H9 (cell line): ENCODE data around the gene DLST. TPM values are rescaled to one million over a fixed set of nuclear protein-coding genes. Genes with fewer than 3 reads are reported as not detected.

Experiments used
- DNase-seq: peaks from one replicate; pipeline ENCODE4 v3.0.0-alpha.2; 2017
- H2AFZ ChIP-seq: one replicate; pipeline ENCODE4 v1.6.1; 2013; ENCODE audit warnings: mild to moderate bottlenecking, low read length, control low read depth, moderate library complexity
- H2AK5ac ChIP-seq: 2 replicates; pipeline ENCODE4 v1.6.1; 2013; ENCODE audit warnings: low read length, control low read depth, mixed read lengths; ENCODE audit not compliant: insufficient read length
- H2BK120ac ChIP-seq: one replicate; pipeline ENCODE4 v1.6.1; 2013; ENCODE audit warnings: low read depth, mild to moderate bottlenecking, low read length, control low read depth, inconsistent platforms; ENCODE audit not compliant: poor library complexity, severe bottlenecking
- H2BK12ac ChIP-seq: 2 replicates; pipeline ENCODE4 v1.6.1; 2013; ENCODE audit warnings: low read length, control low read depth, mixed read lengths, low read depth; ENCODE audit not compliant: insufficient read length
- H2BK15ac ChIP-seq: 2 replicates; pipeline ENCODE4 v1.6.1; 2013; ENCODE audit warnings: low read depth, low read length, control low read depth
- H2BK20ac ChIP-seq: one replicate; pipeline ENCODE4 v1.6.1; 2013; ENCODE audit warnings: low read depth, mild to moderate bottlenecking, low read length, control low read depth, inconsistent platforms; ENCODE audit not compliant: poor library complexity, severe bottlenecking
- H2BK5ac ChIP-seq: 2 replicates; pipeline ENCODE4 v1.6.1; 2013; ENCODE audit warnings: low read length, control low read depth, mixed read lengths; ENCODE audit not compliant: insufficient read length
- H3K14ac ChIP-seq: 2 replicates; pipeline ENCODE4 v1.6.1; 2013; ENCODE audit warnings: low read length, control low read depth; ENCODE audit not compliant: insufficient read depth
- H3K18ac ChIP-seq: 2 replicates; pipeline ENCODE4 v1.6.1; 2013; ENCODE audit warnings: low read depth, mild to moderate bottlenecking, mixed read lengths, low read length, control low read depth; ENCODE audit not compliant: insufficient read length
- H3K23ac ChIP-seq: 2 replicates; pipeline ENCODE4 v1.6.1; 2013; ENCODE audit warnings: low read length, control low read depth, mixed read lengths, low read depth; ENCODE audit not compliant: insufficient read length
- H3K23me2 ChIP-seq: 2 replicates; pipeline ENCODE4 v1.6.1; 2013; ENCODE audit warnings: low read depth, mild to moderate bottlenecking, mixed read lengths, low read length, control low read depth; ENCODE audit not compliant: insufficient read length, poor library complexity, severe bottlenecking
- H3K27ac ChIP-seq: 2 replicates; pipeline ENCODE4 v1.5.1; 2013; ENCODE audit warnings: low read length, control low read depth, mixed read lengths, low read depth; ENCODE audit not compliant: insufficient read length
- H3K27me3 ChIP-seq: 2 replicates; pipeline ENCODE4 v1.6.1; 2013; ENCODE audit warnings: low read length, control low read depth, inconsistent platforms; ENCODE audit not compliant: insufficient read depth
- H3K4ac ChIP-seq: 2 replicates; pipeline ENCODE4 v1.6.1; 2013; ENCODE audit warnings: low read depth, mild to moderate bottlenecking, control low read depth, inconsistent platforms, low read length, moderate library complexity
- H3K4me1 ChIP-seq: 2 replicates; pipeline ENCODE4 v1.6.1; 2013; ENCODE audit warnings: low read length, control low read depth, inconsistent platforms; ENCODE audit not compliant: insufficient read depth
- H3K4me2 ChIP-seq: 2 replicates; pipeline ENCODE4 v1.6.1; 2013; ENCODE audit warnings: low read length, control low read depth, mixed read lengths; ENCODE audit not compliant: insufficient read length, insufficient read depth
- H3K56ac ChIP-seq: 2 replicates; pipeline ENCODE4 v1.6.1; 2013; ENCODE audit warnings: low read depth, mild to moderate bottlenecking, mixed read lengths, low read length, control low read depth; ENCODE audit not compliant: insufficient read length
- H3K79me1 ChIP-seq: 2 replicates; pipeline ENCODE4 v1.6.1; 2013; ENCODE audit warnings: low read depth, mild to moderate bottlenecking, moderate library complexity, low read length, control low read depth, inconsistent platforms; ENCODE audit not compliant: insufficient read depth, poor library complexity, severe bottlenecking
- H3K79me2 ChIP-seq: 2 replicates; pipeline ENCODE4 v1.6.1; 2013; ENCODE audit warnings: low read length, control low read depth, inconsistent platforms; ENCODE audit not compliant: insufficient read depth
- H3K9ac ChIP-seq: 2 replicates; pipeline ENCODE4 v1.6.1; 2013; ENCODE audit warnings: low read length, control low read depth, mixed read lengths; ENCODE audit not compliant: insufficient read length; ENCODE audit errors: extremely low read depth
- H3K9me3 ChIP-seq: one replicate; pipeline ENCODE4 v1.6.1; 2013; ENCODE audit warnings: low read depth, low read length, inconsistent platforms; ENCODE audit not compliant: control insufficient read depth
- H3T11ph ChIP-seq: one replicate; pipeline ENCODE4 v1.6.1; 2013; ENCODE audit warnings: mild to moderate bottlenecking, low read length, control low read depth, inconsistent platforms
- H4K20me1 ChIP-seq: one replicate; pipeline ENCODE4 v1.6.1; 2013; ENCODE audit not compliant: control insufficient read depth, insufficient read length, insufficient read depth
- H4K5ac ChIP-seq: 2 replicates; pipeline ENCODE4 v1.6.1; 2013; ENCODE audit warnings: low read depth, mild to moderate bottlenecking, mixed read lengths, low read length, control low read depth; ENCODE audit not compliant: insufficient read length
- H4K8ac ChIP-seq: replicated peaks from 2 replicates; pipeline ENCODE4 v1.6.1; 2013; ENCODE audit warnings: low read length, control low read depth, mixed read lengths, low read depth; ENCODE audit not compliant: insufficient read length
- H4K91ac ChIP-seq: 2 replicates; pipeline ENCODE4 v1.6.1; 2013; ENCODE audit warnings: low read depth, mild to moderate bottlenecking, moderate library complexity, mixed read lengths, low read length, control low read depth; ENCODE audit not compliant: insufficient read length
- H3K27ac Mint-ChIP-seq, 3 experiments: 2 replicates in 2 of 3; 3 replicates in 1 of 3; pipeline ENCODE4 v1.8.0; 2020 to 2021; ENCODE audit warnings: mixed read lengths in 3 of 3, mild to moderate bottlenecking in 1 of 3, moderate library complexity in 1 of 3
- H3K27me3 Mint-ChIP-seq: 2 replicates; pipeline ENCODE4 v1.8.0; 2021; ENCODE audit warnings: low read depth, mild to moderate bottlenecking, moderate library complexity, mixed read lengths
- H3K36me3 Mint-ChIP-seq, 3 experiments: 2 replicates in 2 of 3; 3 replicates in 1 of 3; pipeline ENCODE4 v1.8.0; 2020 to 2021; ENCODE audit warnings: low read depth in 3 of 3, mixed read lengths in 3 of 3; ENCODE audit not compliant: insufficient read depth in 1 of 3
- H3K4me1 Mint-ChIP-seq, 2 experiments: 2 replicates each; pipeline ENCODE4 v1.8.0; 2020; ENCODE audit warnings: mixed read lengths in 2 of 2
- H3K4me3 Mint-ChIP-seq, 2 experiments: 2 replicates in 1 of 2; 3 replicates in 1 of 2; pipeline ENCODE4 v1.8.0; 2020 to 2021; ENCODE audit warnings: mild to moderate bottlenecking in 2 of 2, mixed read lengths in 2 of 2, moderate library complexity in 1 of 2
- H3K9me3 Mint-ChIP-seq, 2 experiments: 2 replicates in 1 of 2; 3 replicates in 1 of 2; pipeline ENCODE4 v1.8.0; 2020; ENCODE audit warnings: mild to moderate bottlenecking in 2 of 2, mixed read lengths in 2 of 2, moderate library complexity in 1 of 2
- WGBS: extraction: QIAGEN DNeasy Blood & Tissue Kit; methylation state at CpG from one replicate; pipeline ENCODE4 v1.1.7; 2013; ENCODE audit warnings: missing lambda C conversion rate, low lambda C conversion rate, mixed read lengths; ENCODE audit not compliant: insufficient read length; ENCODE audit errors: extremely low coverage; 5-methylcytosine and 5-hydroxymethylcytosine counted together
- total RNA-seq: library from RNA; stranded (reverse); gene quantifications from 2 replicates; pipeline ENCODE4 v1.2.1, GENCODE V29; 2021
- TF ChIP-seq, protein P1 (sequence below): fragments of 200-600 bp; sonication (generic); conservative IDR thresholded peaks from 3 replicates; pipeline ENCODE4 v1.8.0; 2021; ENCODE audit warnings: antibody characterized with exemption, mild to moderate bottlenecking

Gene DLST
- total RNA-seq, 1 experiment from 2014 or later = 116 TPM

DNA sequence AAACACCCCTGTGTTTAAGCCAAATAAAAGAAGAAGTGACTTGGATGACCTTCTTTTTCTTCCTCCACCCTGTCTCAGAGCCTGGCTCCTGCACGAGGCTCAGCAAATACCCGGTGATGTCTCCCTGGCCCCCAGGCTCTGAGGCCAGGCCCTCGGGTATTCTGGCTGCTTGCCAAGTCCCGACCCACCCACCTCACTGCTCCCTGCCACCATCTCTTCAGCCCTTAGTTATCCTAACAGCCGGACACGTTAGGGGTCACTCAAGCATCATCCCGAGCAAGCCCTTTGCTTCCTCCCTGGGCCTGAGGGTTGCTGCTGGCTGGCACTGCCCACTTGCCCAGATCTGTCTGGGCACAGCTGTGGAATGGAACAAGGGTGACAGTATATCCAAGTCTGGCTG is 34.1 kb downstream of the DLST start:
- H3K36me3 Mint-ChIP-seq = peaks cover 0 to 6% (median 0%) of the 10 kb centered on the region in 3 experiments; a peak in 3 of 7 replicates
- Histone ChIP-seq H3K79me1 (no peaks in the 10 kb centered on the region), H3K4ac (no peak overlapping the region), H3K4me1 (no peaks in the 10 kb centered on the region; the same call in 1 of the 2 replicates), H2AFZ (no peak overlapping the region), H3T11ph (no peak overlapping the region), H4K91ac (no peak overlapping the region), H2BK20ac (no peak overlapping the region), H4K20me1 (no peaks in the 10 kb centered on the region), H2BK15ac (no peak overlapping the region), H2BK12ac (no peak overlapping the region), H3K27ac (no peak overlapping the region), H2BK5ac (no peak overlapping the region), H3K18ac (no peak overlapping the region), H3K23ac (no peak overlapping the region), H3K27me3 (no peaks in the 10 kb centered on the region), H4K8ac (no peak overlapping the region), H3K4me2 (no peak overlapping the region), H3K9ac (no peak overlapping the region), H3K14ac (no peak overlapping the region), H2AK5ac (no peak overlapping the region), H3K9me3 (no peaks in the 10 kb centered on the region), H3K79me2 (no peaks in the 10 kb centered on the region), H3K56ac (no peak overlapping the region), H4K5ac (no peak overlapping the region), H2BK120ac (no peak overlapping the region), H3K23me2 (no peaks in the 10 kb centered on the region)
- H3K4me1 Mint-ChIP-seq = peaks cover 0 to 3% of the 10 kb centered on the region in 2 experiments; a peak in 1 of 4 replicates
- no peaks in the 10 kb centered on the region for H3K9me3 Mint-ChIP-seq
- DNase-seq = no peak
- no peaks in the 10 kb centered on the region; the same call in 1 of the 2 replicates for H3K27me3 Mint-ChIP-seq
- no CpG with 5 or more reads among the region's 7 CpGs for WGBS
- H3K27ac Mint-ChIP-seq = no peak overlapping the region
- TF ChIP-seq, protein P1, sequence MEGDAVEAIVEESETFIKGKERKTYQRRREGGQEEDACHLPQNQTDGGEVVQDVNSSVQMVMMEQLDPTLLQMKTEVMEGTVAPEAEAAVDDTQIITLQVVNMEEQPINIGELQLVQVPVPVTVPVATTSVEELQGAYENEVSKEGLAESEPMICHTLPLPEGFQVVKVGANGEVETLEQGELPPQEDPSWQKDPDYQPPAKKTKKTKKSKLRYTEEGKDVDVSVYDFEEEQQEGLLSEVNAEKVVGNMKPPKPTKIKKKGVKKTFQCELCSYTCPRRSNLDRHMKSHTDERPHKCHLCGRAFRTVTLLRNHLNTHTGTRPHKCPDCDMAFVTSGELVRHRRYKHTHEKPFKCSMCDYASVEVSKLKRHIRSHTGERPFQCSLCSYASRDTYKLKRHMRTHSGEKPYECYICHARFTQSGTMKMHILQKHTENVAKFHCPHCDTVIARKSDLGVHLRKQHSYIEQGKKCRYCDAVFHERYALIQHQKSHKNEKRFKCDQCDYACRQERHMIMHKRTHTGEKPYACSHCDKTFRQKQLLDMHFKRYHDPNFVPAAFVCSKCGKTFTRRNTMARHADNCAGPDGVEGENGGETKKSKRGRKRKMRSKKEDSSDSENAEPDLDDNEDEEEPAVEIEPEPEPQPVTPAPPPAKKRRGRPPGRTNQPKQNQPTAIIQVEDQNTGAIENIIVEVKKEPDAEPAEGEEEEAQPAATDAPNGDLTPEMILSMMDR = no peak
- no peak overlapping the region for H3K4me3 Mint-ChIP-seq
